ENCODE results near the gene KDM4D.
"Not testable (repeated sequence)": the region's sequence is repeated elsewhere in the genome, so short reads cannot be mapped to it uniquely, and the experiment has no call there.

The KDM4D gene

DNA sequence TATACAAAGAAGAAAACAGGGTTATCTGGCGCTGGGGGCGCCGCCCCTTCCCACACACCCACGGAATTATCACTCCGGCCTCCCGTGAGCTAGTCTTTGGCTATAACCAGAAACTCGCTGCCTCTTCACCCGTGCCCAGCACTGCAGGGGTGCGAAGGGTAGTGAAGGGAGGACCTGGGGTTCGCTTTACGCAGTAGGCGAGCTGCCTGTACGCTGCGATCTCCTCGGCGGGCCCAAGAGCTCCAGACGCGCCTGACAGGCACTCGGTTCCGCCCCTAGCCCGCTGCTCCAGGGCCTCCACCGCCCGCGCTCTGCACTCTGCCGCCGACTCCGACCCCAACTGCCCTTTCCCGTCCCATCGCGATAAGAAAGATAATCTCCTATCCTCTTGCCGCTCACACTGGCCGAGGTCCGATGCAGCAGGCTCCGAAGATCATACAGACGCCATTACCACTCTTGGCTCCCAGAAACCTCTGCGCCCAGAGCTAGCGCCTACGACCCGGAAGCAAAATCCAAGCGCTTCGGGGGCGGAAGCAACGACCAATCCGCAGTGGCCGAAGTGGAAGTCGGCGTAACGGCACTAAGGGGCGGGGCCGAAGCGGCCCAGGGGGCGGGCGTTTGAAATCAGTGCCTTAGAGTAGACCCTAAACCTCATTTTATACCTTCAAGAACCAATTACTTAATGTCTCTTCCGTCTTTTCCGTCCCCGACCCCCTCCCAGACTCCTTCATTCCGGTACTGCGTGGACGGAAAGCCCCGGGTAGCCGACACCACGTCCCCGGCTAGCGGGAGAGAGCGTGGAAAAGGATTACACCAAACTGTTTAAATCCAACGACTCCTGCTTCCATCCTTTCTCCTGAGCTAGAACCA is at the start of gene KDM4D, which contains the start of gene CWC15:
KDM4D (plus strand) TSS at position 611 of the 870 bp plus-strand sequence. CDS start 23,664 bp downstream, outside the sequence.
CWC15 (minus strand) TSS at position 458 of the 870 bp plus-strand sequence. CDS start 1,371 bp downstream, outside the sequence.
- peak; percentile 88 to 90 for DNase-seq (ENCODE audit: low read depth in 2 of 2, low spot score in 1 of 2)

DNA sequence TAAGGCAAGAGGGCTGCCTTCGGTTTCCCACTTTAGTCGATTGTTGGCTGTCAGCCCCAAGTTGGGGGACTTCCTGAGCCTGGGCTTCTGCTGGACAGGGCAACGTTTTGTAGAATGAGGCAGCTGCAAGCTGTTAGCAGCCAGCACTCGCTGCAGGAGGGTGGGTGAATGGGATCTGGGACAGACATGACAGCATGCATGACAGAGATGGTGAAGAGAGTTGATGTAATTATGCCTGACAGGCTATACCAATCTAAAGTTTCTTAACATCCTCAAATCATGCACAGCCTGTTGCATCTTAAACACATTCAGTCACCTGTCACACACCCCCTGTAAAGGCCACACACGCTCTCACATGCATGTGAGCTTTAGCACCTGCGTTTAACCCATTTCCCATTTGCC is 49.3 kb upstream of the KDM4D start:
- no peak for DNase-seq (ENCODE audit: low read depth in 2 of 2, low spot score in 1 of 2)

DNA sequence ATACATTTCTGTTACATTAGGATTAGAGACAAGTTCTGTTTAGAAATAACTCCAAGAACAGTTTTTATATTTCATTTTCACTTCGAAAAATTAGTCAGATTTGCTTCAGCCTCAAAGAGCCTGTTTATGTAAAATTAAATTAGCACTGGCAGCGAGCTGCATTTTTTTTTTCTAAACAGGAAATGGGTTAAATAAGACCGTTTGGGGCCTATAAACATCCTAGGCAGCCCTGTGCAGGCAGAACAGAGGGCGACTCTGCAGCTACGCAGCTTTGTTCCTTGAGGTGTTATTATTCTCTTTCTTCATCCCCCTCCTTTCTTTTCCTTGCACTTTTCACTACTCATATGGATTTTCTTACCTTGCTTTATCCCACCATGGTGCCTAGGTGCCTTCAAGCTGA is 48.9 kb upstream of the KDM4D start:
- no peak for DNase-seq (ENCODE audit: low read depth in 2 of 2, low spot score in 1 of 2)

DNA sequence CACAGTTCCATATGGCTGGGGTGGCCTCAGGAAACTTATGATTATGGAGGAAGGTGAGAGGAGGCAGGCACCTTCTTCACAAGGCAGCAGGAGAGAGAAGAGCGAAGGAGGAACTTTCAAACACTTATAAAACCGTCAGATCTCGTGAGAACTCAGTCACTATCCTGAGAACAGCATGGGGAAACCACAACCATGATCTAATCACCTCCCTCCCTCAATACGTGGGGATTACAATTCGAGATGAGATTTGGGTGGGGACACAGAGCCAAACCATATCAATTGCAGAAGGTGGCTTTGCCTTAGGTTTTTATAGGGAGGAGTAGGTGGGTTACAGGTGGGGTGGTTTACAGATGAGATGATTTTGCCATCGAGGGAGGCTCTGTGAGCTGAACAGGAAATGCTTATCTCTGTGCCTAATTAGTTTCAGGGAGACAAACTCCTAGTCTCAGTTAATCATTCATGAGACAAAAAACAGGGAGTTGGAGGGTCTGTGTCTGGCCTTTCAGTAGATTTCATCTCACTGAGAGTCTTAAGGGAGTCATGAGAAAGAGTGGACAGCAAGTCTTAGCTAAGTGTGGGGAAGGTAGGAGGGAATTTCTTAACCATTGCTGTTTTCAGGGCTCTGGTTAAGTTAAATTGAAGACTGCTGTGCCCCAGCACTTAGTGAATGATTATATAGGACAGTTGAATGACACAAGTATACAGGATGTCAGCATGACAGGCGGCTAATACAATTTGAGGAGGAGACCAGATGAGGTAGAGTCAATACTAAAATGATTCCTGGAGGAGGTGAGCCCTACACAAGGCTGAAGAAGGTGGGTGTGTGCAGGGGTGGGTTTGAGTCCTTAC is 47.9 kb upstream of the KDM4D start:
- DNase-seq (ENCODE audit: low read depth in 2 of 2, low spot score in 1 of 2): no peak

DNA sequence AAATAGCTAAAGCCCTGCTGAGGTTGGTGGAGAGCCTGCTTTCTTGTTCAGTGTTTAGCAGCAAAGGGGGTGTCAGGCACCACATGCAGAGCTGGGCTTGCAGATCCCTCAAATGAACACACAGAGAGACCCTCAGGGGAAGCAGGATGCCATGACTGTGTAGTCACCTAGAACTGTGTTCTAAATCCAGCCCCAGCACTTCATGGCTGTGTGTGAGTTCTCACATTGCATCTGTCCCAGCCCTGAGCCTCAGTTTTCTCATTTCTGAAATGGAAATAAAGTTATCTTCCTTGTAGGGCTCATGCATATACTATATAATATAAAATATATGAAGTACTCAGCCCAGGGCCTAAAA is 47.3 kb upstream of the KDM4D start:
- DNase-seq (ENCODE audit: low read depth in 2 of 2, low spot score in 1 of 2): no peak

DNA sequence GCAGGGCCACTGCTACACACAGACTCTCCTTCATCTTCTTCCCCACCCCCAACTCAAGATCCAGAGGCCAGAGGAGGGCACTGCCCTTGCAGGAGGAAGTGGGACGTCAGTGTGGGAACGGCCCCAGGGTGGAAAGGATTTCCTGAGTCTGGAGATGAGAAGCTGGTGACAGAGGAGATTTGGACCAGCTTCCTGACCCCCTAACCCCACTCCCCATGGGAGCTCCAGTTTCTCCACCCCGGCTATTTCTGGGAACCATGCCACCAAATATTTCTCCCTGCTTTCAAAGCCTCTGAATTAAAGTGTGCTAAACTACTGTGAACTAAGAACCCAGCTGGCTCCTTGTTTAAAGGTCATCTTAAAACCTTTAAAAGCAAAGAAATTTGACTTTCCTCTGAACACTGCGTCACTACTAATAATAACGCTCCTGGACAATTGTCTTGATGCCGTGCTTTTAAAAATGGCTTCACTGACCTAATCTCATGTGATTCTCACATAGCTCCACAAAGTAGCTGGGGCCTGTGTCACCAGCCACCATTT is 46.7 kb upstream of the KDM4D start:
- no peak for DNase-seq (ENCODE audit: low read depth in 2 of 2, low spot score in 1 of 2)

DNA sequence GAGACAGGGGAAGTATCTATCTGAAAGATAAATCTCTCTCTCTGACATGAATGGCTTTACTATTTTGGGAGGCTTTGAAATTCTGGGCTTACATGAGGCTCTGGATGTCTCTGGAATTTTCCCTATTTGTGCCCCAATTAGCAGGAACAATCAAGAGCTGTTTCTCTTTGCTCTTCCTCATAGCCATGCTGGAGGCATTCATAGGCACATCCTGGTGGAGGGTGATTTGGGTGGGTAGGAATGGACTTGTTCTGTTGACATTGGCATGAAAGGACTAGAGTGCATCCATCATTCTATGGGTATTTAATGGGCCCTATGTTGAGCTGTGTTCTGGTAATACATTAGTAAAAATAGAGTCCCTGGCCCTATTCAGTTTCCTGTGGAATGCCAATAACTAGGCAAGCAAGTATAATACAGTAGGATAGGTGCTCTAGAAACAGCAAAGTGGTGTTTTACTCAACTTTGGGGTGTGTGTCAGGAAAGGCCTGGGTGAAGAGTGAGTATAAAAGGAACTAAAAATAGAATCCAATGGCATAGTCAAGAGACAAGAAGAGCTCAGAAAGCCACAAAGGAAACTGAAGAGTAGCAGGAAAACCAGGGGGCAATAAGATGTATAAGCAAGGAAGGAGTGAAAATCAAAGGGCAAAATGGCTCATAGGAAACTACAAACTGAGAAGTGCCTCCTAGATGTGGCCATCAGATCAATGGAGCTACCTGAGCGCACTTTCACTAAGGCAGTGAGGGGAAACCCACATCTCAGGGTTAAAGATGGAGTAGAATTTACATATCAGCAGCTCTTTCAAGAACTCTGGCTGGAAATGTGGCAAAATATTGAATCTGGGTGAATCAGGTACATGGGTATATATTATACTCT is 45.2 kb upstream of the KDM4D start:
- DNase-seq (ENCODE audit: low read depth in 2 of 2, low spot score in 1 of 2): no peak

DNA sequence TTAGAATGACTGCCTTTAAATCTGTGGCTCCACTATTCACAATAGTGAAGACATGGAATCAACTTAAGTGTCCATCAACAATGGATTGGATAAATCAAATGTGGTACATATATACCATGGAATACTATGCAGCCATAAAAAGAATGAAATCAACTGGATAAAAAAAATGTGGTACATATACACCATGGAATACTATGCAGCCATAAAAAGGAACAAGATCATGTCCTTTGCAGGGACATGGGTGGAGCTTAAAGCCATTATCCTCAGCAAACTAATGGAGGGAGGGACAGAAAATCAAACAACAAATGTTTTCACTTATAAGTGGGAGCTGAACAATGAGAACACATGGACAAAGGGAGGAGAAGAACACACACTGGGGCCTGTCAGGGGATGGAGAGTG is 41.4 kb upstream of the KDM4D start:
- not testable (repeated sequence) for DNase-seq (ENCODE audit: low read depth in 2 of 2, low spot score in 1 of 2)

DNA sequence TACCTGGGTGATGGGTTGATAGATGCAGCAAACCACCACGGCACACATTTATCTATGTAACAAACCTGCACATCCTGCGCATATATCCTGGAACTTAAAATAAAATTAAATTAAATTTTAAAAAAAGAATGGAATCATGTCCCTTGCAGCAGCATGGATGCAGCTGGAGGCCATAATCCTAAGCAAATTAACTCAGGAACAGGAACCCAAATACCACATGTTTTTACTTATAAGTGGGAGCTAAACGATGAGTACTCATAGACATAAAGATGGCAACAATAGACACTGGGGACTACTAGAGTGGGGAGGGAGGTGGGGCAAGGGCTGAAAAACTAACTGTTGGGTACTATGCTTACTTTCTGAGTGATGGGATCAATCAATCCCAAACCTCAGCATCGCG is 41.0 kb upstream of the KDM4D start:
- no peak for DNase-seq (ENCODE audit: low read depth in 2 of 2, low spot score in 1 of 2)

DNA sequence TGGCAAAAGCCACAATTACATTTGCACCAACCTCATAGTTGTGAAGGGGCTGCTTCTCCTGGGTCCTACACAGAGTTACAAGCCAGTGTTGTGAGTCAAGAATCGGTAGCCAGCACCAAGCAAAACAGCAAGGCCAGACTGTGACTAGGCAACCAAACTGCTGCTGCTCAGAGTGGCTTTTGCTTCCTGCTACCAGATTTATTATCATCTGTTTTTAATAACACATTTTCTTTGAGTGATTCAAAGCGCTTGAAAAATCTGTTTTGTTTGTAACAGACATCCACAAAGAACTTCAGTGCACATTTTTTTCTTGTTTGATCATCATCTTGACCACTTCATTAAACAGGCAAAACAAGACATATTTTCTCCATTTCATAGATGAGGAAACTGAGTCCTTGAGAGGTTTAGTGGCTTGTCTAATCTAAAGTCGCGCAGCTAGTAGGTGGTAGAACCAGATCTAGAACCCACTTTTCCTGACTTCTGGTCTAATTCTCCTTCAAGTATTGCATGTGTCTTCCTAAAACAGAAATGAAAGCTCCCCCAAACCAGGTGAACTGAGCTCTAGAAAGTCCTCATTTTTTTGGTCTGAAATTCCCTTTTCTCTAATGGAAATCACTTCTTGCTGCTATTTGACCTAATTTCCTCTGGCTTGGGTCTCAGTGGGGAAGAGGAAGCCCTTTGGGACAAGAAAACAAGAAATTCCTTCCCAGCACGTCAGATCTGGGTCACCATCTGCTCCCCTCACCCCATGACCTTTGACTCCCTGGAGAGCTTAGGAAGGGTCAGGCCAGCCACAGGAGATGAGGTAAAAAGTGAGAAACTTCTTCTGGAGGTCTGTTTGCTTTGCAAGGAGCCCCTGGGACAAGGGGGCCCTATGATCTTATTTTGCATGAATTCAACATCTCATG is 40.0 kb upstream of the KDM4D start:
- no peak for DNase-seq (ENCODE audit: low read depth in 2 of 2, low spot score in 1 of 2)

DNA sequence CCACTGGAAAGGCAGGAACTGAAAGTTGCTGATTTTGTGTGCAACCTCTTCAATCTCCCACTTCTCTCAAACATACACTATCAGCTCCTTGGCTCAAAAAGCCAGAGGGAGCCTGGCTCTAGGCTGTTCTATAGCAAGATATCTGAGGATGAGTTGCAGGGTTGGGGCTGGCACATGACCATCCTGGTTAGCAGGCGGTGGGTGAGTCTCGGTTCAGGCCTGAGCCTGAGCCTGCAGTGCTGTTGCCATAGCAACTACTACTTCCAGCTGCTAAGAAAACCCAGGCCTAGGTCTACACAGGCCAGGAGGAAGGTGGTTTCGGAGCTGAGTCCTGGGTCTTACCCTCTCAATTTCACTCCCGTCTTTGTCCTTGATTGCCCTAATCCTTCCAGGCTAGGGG is 39.1 kb upstream of the KDM4D start:
- DNase-seq (ENCODE audit: low read depth in 2 of 2, low spot score in 1 of 2): no peak

DNA sequence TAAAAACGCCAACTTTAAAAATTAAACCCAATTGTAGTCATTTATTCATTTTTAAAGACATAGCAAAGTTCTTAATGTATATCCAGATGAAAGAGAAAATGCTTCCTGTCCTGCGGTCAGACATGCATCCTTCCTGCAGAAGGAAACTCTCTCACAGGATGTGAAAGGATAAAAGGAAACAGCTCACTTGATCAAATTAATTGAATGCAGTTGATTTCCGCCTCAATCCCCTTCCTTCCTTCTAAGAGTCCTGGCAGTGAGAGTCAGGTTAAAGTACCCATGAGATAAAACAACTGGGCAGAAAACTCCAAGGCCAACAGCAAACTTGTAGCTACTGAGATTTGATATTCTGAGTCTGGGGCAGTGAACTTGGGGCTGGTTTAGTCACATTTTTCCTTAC is 38.7 kb upstream of the KDM4D start:
- no peak for DNase-seq (ENCODE audit: low read depth in 2 of 2, low spot score in 1 of 2)

DNA sequence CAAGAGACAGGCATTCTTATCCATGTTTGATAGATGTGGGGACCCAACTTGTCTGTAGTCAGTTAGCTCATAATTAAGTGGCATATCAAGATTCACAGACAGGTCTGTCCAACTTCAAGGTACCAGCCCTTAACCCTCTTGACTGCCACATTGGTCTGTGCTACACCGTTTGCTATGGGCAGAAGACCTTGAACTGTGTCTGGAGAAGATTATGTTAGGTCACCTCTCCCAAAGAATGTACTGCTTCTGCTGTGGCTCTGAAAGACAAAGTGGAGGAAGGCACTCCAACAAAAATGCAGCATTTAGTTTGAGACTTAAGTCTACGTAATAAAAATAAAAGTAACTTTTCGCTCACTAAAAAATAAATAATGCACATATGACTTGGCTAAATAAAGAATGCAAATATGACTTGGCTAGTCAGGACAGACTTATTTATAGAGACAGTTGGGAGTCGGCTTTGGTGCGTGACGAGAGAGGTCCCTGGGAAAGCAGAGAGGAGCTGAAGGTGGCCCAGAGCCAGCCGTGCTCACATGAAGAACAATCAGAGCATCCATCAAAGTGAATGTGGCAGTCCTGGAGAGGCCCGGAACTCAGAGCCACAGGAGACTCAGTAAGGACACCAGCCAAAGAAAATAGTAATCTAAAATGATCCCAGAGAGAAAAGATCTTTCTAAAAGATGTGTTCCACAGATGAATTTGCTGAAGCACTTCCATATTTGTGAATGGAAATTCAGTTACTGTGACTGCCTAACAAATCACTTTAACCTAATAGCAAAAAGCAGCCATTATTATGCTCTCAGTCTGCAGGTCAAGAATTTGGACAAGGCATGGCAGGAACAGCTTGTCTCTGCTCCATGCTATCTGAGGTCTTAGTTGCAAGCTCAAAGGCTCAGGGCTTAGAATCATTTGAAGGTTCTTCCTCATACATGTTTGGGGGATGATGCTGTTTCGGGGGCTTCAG is 35.1 kb upstream of the KDM4D start:
- no peak for DNase-seq (ENCODE audit: low read depth in 2 of 2, low spot score in 1 of 2)

DNA sequence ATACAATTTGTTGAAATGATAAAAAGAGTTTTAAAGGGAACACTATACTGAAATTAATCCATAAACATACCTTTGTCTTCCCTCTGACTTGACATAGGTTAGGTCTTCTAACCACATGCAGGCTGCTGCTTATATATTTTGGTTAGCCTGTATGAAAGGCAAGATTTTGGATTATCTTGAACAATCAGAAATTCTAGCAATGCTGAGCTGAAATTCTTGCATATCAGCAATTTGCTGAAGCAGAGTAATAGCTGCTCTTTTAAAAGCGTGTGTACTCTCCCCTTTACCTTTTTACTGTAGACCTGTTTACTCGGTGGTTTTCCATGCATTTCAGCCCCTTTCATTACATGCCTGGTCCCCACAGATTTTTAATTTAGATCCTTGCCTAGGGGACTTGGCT is 34.2 kb upstream of the KDM4D start:
- DNase-seq (ENCODE audit: low read depth in 2 of 2, low spot score in 1 of 2): no peak

DNA sequence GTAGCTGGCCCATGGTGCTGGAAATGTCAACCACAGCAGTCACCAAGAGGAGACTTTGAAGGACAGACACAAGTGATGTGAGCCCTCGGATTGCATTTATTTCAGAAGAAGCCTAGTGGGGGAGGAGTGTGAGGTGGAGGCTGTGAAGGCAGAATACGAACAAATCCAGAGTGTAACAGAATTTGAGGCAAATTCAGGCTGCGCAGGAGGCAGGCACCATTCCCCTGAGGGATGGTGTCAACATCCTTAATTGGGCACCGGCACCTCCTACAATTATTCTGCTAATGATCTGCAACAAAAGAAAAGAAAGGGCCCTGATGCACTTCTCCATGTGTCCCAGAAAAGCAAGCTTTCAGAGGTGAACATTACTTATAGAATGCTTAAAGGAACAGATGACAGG is 32.4 kb upstream of the KDM4D start:
- no peak for DNase-seq (ENCODE audit: low read depth in 2 of 2, low spot score in 1 of 2)

DNA sequence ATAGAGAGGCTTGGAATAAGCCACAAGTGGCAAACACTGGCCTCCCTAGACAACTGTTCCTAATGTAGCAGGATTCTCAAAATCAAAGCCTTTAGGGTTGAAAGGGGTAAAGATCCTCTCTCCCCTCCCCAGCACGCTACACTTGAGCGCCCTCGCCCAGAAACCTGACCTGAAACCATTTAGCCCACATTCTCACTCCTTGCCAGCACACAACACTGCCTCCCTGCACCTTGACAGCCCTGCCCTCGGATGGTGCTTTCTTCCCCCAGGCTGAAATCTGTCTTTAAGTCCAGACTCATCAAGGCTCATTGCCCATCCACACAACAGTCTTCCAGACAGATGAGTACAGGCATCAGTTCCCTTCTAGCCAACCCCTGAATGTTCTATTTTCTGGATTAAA is 26.7 kb upstream of the KDM4D start:
- no peak for DNase-seq (ENCODE audit: low read depth in 2 of 2, low spot score in 1 of 2)

DNA sequence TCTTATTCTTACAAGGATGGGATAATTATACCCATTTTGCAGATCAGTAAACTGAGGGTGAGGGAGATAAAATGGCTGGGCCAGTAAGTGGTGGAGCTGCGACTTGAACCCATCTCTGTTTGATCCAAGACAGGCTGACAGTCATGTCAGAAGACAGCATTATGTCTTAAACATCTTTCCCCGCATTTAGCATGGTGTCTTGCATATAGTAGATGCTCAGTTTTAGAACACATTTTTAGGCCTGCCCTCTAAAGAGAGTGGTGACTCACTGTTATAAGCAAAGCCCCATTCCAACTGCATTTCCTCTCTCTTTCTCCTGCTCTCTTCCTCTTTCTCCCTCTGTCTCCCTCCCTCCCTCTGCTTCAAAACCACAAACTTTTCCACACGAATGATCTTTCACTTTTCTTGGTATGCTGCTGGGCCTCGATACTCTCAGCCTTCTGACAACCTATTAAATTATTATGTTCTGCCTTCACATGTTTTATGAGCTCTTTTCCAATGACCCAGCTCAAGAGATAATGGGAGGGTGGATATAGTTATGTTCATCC is 25.4 kb upstream of the KDM4D start:
- DNase-seq (ENCODE audit: low read depth in 2 of 2, low spot score in 1 of 2): no peak

DNA sequence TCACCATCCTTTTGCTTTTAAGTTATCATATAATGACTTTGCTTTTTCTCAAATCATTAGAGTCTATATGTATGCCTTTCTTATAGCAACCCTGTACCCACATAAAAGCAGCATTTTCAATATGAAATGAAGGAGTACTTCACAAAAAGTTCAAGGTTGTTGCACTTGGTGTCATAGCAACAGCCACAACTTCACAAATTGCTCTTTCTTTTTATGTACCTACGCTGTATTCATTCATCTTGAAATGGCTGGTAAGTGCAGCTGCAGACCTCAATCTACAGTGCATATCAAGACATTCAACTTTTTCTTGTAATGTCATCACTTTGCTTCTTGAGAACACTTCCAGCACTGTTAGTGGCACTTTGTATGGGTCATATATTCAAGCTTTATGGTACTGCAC is 18.8 kb upstream of the KDM4D start:
- DNase-seq (ENCODE audit: low read depth in 2 of 2, low spot score in 1 of 2): no peak

Data from stimulated activated CD8-positive, alpha-beta memory T cell treated with anti-CD3 and anti-CD28 coated beads, Interleukin-4, amount 100 ng/mL, for 4 hours (primary cell).